Myocyte (in vitro differentiated cells): ENCODE data around the gene DDO. TPM values are rescaled to one million over a fixed set of nuclear protein-coding genes. Genes with fewer than 3 reads are reported as not detected.
A peak's percentile ranks its signal among the peaks of the same experiment; 100 is the strongest.

ENCODE experiments used
- DNase-seq: peaks from one replicate; pipeline ENCODE4 v3.0.0-alpha.2; 2012; ENCODE audit warnings: low read depth
- total RNA-seq: library from RNA; depleted of rRNA; stranded (reverse); fragments of >200 nt; gene quantifications from 2 replicates; pipeline ENCODE4 v1.2.3, GENCODE V29; 2014

The DDO gene
- total RNA-seq, 1 donor from 2014 or later, result 7.8 TPM

GRCh38 chr6:110421749-110422443 is 6.5 kb upstream of the DDO start:
- DNase-seq, result no peak

GRCh38 chr6:110419028-110419739 is 3.8 kb upstream of the DDO start:
- no peak for DNase-seq

DNA sequence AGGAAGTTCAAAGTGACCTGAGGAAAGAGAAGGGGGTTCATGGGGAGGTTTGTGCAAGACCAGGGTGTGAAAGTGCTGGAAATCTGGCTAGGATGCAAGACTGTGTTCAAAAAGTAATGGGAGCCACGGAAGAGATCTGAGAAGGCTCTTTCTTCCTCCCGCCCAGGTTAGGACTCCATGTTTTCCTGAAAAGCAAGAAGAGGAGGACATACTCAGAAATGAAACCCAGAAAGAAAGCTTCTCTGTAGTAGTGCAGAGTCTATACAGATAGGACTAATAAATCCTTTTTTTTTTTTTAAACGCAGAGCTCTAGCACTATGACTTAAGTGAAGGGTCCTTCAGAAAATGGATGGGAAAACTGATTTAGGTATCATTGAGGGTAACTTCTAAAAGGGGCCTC is 3.2 kb upstream of the DDO start:
- no peak for DNase-seq

DNA sequence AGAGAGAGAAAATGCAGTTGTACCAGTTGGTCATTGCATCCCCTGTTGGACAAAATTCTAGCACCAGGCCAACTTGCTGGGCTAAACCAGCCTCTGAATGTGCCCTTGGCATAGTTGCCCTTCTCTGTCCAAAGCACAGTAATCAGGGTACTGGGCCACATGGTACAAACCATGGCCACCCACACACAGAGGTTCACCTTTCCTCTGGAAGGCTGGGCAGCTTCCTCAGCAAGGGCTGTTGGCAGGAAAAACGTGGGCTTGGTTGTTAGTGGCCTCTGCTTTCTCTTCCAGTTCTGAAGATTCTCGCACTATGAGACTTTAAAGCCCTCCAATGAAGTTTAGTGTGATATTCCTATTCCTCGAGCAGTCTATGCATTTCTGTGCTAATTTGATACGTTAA is 706 bp downstream of the DDO start:
- DNase-seq, result peak; percentile 26

DNA sequence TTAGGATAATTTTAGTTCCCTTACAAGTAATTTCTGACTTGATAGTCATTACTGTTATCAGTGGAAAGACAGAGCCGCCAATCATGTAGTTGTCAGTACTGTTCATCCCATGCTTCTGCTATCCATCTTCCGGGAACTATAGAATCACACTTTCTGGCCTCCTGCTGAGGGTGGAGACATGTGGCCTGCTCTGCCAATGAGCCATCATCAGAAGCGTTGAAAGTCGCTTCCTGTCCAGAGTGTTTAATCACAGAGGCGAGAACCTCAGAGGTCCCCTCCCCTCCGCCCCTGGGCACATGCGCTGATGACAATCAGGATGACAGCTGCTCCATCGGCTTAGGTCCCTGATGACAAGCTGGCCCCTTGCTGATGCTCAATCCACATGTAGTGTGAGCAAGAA is 3.0 kb downstream of the DDO start:
- no peak for DNase-seq

DNA sequence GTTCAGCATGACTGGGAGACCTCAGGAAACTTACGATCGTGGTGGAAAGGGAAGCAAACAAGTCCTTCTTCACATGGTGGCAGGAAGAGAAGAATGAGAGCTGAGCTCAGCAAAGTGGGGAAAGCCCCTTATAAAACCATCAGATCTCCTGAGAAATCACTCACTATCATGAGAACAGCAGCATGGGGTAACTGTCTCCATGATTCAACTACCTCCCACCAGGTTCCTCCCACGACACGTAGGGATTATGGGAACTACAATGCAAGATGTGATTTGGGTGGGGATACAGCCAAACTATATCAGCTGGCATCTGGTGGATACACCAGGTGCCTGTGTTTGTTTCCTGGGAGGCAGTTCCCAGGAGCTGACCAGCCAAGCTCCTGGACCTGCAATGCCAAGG is 4.9 kb downstream of the DDO start:
- DNase-seq, result no peak

- DNase-seq, result no peak
Measured at GRCh38 chr6:110409794-110410193, 5.6 kb downstream of the DDO start.

- no peak for DNase-seq
Measured at GRCh38 chr6:110408901-110409300, 6.5 kb downstream of the DDO start.

- no peak for DNase-seq
Measured at GRCh38 chr6:110404607-110405006, 10.8 kb downstream of the DDO start.

DNA sequence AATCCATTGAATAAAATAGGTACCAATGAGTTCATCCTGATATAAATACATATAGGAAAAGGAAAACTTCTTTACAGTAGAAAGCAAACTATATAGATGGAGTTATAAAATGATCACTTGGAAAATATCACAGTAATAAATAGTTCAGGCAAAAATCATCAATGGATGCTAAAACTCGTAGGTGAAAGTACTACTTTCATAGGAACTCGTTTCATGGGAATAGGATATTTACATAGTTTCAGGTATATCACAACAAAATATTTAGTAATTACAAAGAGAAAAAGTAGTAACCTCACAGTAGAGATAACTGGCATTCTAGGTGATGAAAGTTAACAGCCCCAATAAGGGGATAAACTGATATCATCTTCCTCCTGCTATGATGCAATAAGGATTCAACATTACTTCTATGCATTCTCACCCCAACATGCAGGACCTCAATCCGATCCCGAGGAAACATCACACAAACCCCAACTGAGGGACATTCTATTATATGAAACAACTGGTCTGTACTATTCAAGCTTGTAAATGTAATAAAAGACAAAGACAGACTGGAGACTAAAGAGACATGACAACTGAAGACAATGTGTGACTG is 13.7 kb downstream of the DDO start:
- DNase-seq, result no peak

- DNase-seq, result no peak
Measured at GRCh38 chr6:110400208-110400607, 15.2 kb downstream of the DDO start.

- DNase-seq, result no peak
Measured at GRCh38 chr6:110399219-110400071, 15.9 kb downstream of the DDO start.

DNA sequence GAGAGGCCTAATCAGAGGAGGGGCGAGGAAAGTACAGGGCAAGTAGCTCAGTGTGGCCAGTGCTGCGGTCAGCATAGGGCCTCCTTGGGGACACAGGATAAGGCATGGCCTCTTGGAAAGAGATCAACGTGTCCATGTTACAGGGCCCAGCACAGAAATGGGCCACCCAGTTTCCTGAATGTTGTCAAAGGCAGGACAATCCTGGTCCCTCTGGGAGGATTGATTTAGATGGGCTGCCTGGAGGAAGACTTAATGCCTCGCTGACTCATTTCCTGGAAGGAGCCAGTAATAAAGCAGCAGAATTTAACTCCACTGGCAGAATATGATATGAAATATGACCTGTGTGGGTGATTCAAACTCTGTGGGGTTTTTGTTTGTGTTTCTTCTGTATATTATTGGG is 16.6 kb downstream of the DDO start:
- DNase-seq, result peak; percentile 29

DNA sequence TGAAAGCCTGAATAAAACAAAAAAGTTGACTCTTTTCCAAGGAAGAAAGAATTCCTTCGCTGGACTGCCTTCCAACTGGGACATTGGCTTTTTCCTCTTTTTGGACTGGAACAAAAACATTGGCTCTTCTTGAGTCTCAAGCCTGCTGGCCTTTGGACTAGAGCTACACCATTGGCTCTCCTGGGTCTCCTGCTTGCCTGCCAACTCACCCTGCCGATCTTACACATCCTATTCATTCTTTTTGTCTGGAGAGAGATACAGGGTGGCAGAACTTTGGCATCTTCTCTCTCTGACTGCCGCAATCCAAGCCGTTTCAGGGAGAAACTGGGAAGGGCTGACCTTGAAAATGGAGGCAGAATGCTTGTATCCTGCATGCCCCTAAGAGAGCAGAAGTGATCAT is 20.2 kb downstream of the DDO start:
- no peak for DNase-seq

DNA sequence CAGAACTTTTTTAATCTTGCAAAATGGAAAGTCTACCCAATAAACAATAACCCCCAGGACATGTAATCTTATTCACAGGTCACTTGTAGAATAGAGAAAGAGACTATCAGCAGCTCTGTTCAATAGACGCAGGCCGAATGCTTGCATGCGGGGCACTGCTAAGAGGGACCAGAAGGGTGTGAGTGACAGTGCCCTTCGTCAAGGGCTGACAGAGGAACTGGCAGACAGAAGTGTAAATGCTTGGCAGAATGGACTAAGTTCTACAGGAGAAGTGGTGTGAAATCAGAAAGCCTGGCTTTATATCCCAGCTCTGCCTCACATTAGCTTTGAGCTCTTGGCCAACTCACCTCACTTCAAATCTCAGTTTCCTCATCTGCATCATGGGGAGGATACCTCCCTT is 21.0 kb downstream of the DDO start:
- no peak for DNase-seq

DNA sequence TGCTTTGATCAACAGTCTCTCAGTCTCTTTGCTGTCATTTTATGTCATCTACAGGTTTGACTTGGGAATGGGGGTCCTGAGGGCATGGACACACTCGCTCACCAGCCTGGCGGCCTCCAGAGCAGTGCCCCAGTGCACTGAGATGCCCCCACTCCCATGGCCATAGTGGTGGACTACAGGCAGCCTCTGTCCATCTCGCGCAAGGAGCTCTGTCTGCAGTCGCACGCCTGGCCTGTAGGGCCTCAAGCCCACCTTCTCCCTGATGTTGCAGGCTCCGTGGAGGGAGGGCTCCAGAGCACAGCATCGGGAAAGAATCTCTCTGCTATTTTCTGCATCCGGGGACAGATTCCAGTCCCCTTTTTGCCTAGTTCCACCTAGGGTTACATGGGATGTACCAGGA is 22.6 kb downstream of the DDO start:
- no peak for DNase-seq

DNA sequence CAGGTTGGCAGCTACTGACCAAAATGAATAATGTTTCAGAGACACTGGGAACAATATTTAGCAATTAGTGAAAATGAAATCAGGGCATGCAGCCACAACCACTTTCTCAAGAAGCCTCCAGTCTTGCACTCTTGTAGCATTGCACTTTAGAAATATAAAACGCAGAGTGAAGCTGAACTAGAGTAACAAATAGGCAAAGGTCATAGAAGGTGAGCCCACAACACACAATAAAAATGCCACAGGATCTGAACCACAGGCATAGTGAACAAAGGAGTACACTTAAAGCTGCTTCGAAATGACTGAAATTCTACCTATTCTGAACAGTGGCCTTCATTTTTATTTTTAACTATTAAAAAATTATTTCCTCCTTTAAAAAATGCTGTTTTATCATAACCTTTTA is 25.0 kb downstream of the DDO start:
- DNase-seq, result peak; percentile 2

DNA sequence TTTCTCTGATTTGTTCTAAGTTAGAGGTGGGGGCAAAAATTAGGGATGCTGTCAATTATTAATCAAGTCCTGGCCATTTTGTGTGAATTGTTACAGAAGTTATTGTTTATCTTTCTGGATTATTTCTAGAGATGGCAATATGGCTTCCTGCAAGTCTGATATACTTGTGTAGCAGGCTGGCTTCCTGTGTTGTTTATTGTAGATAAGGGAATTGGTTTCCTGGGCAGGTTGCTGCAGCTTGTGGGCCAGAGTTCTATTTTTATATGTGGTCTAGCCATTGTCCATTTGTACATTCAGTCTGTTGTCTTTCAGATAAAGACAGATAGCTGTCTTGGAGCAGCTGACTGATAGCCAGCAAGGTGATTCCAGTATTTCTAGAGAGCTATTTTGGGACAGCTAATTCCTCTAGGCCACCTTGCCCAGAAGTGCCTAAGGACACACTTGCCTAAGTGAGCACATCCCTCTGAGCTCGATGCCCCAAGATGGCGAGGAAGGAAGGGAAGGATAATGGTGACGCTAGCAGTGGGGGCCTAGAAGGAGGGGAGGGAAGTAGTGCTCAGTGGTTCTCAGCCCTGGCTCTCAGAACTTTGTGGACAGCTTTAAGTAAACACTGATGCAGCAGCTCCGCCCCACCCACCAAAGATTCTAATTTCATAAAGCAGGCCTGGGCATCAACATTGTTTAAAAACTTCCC is 25.5 kb downstream of the DDO start:
- peak; percentile 21 for DNase-seq

- no peak for DNase-seq
Measured at GRCh38 chr6:110387986-110388385, 27.4 kb downstream of the DDO start.

DNA sequence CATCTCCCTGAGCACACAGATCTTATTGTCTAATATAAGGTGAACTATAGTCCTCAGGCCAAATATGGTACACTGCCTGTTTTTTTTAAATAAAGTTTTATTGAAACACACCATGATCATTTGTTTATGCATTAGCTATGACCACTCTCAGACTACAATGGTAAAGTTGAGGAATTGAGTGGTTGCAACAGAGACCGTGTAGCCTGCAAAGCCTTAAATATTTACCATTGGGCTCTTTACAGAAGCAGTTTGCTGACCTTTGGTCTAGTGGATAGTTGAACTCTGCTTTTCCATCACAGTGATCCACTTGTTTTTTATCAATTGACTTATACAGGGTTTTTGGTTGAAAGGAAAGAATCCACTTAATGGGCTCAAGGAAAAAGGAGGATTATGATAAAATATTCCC is 29.9 kb downstream of the DDO start:
- DNase-seq, result no peak

GRCh38 chr6:110378552-110378951 is 36.8 kb downstream of the DDO start:
- no peak for DNase-seq
